Body of pancreas (tissue), 4 donors: ENCODE measurements around the gene TESMIN.

Source experiments
- CTCF ChIP-seq, 7 experiments: fragments of 450-650 bp in 4 of 7; fragments of 200-600 bp in 3 of 7; sonication (generic) in 3 of 7; IDR thresholded peaks; one replicate each; pipeline ENCODE4 v1.5.1; 2016 to 2019; ENCODE audit warnings: antibody characterized with exemption in 7 of 7
- POLR2A ChIP-seq, 3 donors: fragments of 450-650 bp; IDR thresholded peaks; one replicate each; pipeline ENCODE4 v1.6.1; 2016; ENCODE audit warnings: antibody characterized with exemption in 3 of 3, mild to moderate bottlenecking in 2 of 3

- TF ChIP-seq CTCF (IDR thresholded peaks at IDR 0.05), result no peak
- no peak for TF ChIP-seq POLR2A (IDR thresholded peaks at IDR 0.05)
These were observed 90.3 kb downstream of the TESMIN start for GRCh38 chr11:68661014-68661413.
